ENCODE measurements around the gene THAP7. TPM values are rescaled to one million over a fixed set of nuclear protein-coding genes. Genes with fewer than 3 reads are reported as not detected.

The THAP7 gene
- total and polyA plus RNA-seq, 9 of the 15 experiments (the other 6 are each of a cell fraction or from before 2014, with no cell fraction given): 7.9 to 263 (median 84.1) TPM

GRCh38 chr22:20981787-20982562, 19.9 kb downstream of the THAP7 start, which contains the start of gene LZTR1 (continued):
- no peak for TF ChIP-seq ATF6 (CRISPR knock-in tag; IDR thresholded peaks at IDR 0.05)
- no peak for TF ChIP-seq SMARCA5 (IDR thresholded peaks at IDR 0.05)
- TF ChIP-seq HES1 (IDR thresholded peaks at IDR 0.05; ENCODE audit: low read depth): no peak
- TF ChIP-seq ZNF121 (CRISPR knock-in tag; conservative IDR thresholded peaks at IDR 0.05): no peak
- TF ChIP-seq ELF4 (CRISPR knock-in tag; IDR thresholded peaks at IDR 0.05): peak; percentile 99
- TF ChIP-seq FIP1L1 (IDR thresholded peaks at IDR 0.05; ENCODE audit: low read depth, low read length, poor library complexity, severe bottlenecking): no peak
- TF ChIP-seq ZNF175 (CRISPR knock-in tag; IDR thresholded peaks at IDR 0.05; ENCODE audit: low read depth): no peak
- TF ChIP-seq ASH1L (IDR thresholded peaks at IDR 0.05; ENCODE audit: borderline replicate concordance, low read depth, partially characterized antibody): no peak
- TF ChIP-seq YBX1 (IDR thresholded peaks at IDR 0.05): no peak
- TF ChIP-seq MEF2D (tag; conservative IDR thresholded peaks at IDR 0.05; ENCODE audit: low read depth): peak; percentile 83
- no peak for TF ChIP-seq ZBTB43 (CRISPR knock-in tag; IDR thresholded peaks at IDR 0.05)
- no peak for TF ChIP-seq BRCA1 (IDR thresholded peaks at IDR 0.05)
- TF ChIP-seq BRCA1 (CRISPR knock-in tag; IDR thresholded peaks at IDR 0.05): no peak
- TF ChIP-seq CGGBP1 (CRISPR knock-in tag; IDR thresholded peaks at IDR 0.05): peak; percentile 84; the same call in 1 of the 2 replicates
- TF ChIP-seq KLF10 (CRISPR knock-in tag; IDR thresholded peaks at IDR 0.05): no peak
- no peak for TF ChIP-seq ELK1 (CRISPR knock-in tag; IDR thresholded peaks at IDR 0.05)
- TF ChIP-seq TSHZ1 (CRISPR knock-in tag; IDR thresholded peaks at IDR 0.05): peak; percentile 89
- TF ChIP-seq ZKSCAN3 (CRISPR knock-in tag; IDR thresholded peaks at IDR 0.05): no peak
- peak; percentile 72; the same call in 1 of the 2 replicates for TF ChIP-seq ZNF695 (CRISPR knock-in tag; IDR thresholded peaks at IDR 0.05)
- TF ChIP-seq ZNF274 (IDR thresholded peaks at IDR 0.05; ENCODE audit: borderline replicate concordance, low read depth, low read length): peak; percentile 34; the same call in 1 of the 2 replicates
